ENCODE results near the gene PLSCR3. TPM values are rescaled to one million over a fixed set of nuclear protein-coding genes. Genes with fewer than 3 reads are reported as not detected.

The PLSCR3 gene
- total and polyA plus RNA-seq, 5 donors from 2014 or later: 113 to 174 (median 151) TPM

DNA sequence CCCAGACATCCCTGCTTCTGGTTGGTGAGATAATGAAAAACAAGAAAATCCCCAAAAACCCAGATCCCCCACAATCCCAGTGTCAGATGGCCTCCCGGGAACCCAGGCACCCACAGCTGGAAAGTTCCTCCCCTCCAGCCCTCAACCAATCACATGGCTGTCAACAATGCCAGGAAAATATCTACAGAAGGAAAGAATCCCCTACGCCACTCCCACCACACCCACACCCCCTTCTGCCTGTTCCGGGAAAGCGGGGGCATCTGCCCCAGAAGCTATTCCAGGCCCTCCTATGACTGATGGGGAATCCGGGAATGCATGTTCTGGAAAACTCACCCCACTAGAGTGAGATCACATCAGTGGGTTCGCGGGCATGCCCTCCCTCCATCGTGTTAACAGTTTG lies 37.6 kb downstream of the PLSCR3 start:
- Histone ChIP-seq H3K4me1 (ENCODE audit: control insufficient read depth, insufficient read depth, low read length, poor library complexity, severe bottlenecking) (peaks cover 15% of the 10 kb centered on the region), H3K27me3 (ENCODE audit: control insufficient read depth, insufficient read depth, low read length) (no peaks in the 10 kb centered on the region), H3K9me3 (ENCODE audit: control insufficient read depth in 2 of 2, low read length in 2 of 2) (no peaks in the 10 kb centered on the region), H3K27ac (ENCODE audit: insufficient read depth, low read length, poor library complexity, severe bottlenecking) (no peak overlapping the region), H3K36me3 (ENCODE audit: control insufficient read depth, insufficient read depth, low read length) (no peaks in the 10 kb centered on the region), H3K4me3 (ENCODE audit: low read depth, low read length) (no peak overlapping the region)
- Mint-ChIP-seq H3K36me3 (no peaks in the 10 kb centered on the region), H3K27ac (no peak overlapping the region), H3K27me3 (peaks cover 4% of the 10 kb centered on the region), H3K9me3 (no peaks in the 10 kb centered on the region), H3K4me3 (peak overlapping the region in 1 of 4 donors; percentile 50), H3K4me1 (peaks cover 0 to 29% (median 9%) of the 10 kb centered on the region in 4 donors)
- ATAC-seq (ENCODE audit: low read depth in 2 of 2) (no peak), DNase-seq (no peak)

DNA sequence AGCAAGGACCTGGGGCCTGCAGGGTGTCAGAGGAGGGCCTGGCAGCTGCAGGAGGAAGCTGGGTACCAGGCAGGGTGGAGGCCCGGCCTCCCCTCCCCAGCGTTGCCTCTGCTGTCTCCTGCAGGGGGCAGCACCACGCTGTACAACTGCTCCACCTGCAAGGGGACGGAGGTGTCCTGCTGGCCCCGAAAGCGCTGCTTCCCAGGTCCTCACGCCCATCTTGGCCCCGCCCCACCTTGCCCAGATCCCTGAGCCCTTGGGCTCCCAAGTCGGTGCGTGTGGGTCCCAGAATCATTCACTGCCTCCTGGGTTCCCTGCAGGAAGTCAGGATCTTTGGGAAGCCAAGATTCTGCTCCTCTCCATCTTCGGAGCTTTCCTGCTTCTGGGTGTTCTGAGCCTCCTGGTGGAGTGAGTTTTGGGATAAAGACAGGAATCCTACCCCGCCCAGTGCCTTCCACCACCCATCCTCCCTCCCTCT lies 38.2 kb downstream of the PLSCR3 start:
- ATAC-seq (ENCODE audit: low read depth in 2 of 2) (peak; percentile 74 to 79), DNase-seq (peak; percentile 69 to 90 (median 83))
- Mint-ChIP-seq H3K9me3 (no peaks in the 10 kb centered on the region), H3K36me3 (no peaks in the 10 kb centered on the region), H3K4me3 (peak overlapping the region in 1 of 4 donors; percentile 65), H3K27ac (no peak overlapping the region), H3K4me1 (peaks cover 0 to 32% (median 10%) of the 10 kb centered on the region in 4 donors), H3K27me3 (peaks cover 4% of the 10 kb centered on the region)
- no peak overlapping the region for H3K27ac ChIP-seq (ENCODE audit: insufficient read depth, low read length, poor library complexity, severe bottlenecking)
- H3K4me3 ChIP-seq (ENCODE audit: low read depth, low read length): no peak overlapping the region
- no peaks in the 10 kb centered on the region for H3K36me3 ChIP-seq (ENCODE audit: control insufficient read depth, insufficient read depth, low read length)
- no peaks in the 10 kb centered on the region for H3K27me3 ChIP-seq (ENCODE audit: control insufficient read depth, insufficient read depth, low read length)
- no peaks in the 10 kb centered on the region for H3K9me3 ChIP-seq (ENCODE audit: control insufficient read depth in 2 of 2, low read length in 2 of 2)
- peaks cover 21% of the 10 kb centered on the region for H3K4me1 ChIP-seq (ENCODE audit: control insufficient read depth, insufficient read depth, low read length, poor library complexity, severe bottlenecking)

DNA sequence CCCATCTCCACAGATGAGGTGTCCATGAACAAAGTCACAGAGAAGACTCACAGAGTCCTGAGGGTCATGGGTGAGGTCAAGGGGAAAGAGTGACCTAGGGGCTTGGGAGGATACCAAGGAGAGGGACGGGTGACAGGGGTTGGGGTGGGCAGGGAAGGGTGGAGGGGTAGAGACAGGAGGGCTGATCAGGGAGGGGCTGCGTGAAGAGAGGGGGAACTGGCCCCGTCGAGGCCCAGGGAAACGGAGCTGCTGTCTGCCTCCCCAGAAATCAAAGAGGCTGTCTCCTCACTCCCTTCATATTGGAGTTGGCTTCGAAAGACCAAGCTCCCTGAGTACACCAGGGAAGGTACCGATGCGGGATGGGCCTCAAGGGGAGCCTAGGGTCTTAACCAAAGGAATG lies 38.8 kb downstream of the PLSCR3 start:
- Histone ChIP-seq H3K4me1 (ENCODE audit: control insufficient read depth, insufficient read depth, low read length, poor library complexity, severe bottlenecking) (peaks cover 26% of the 10 kb centered on the region), H3K27ac (ENCODE audit: insufficient read depth, low read length, poor library complexity, severe bottlenecking) (no peak overlapping the region), H3K36me3 (ENCODE audit: control insufficient read depth, insufficient read depth, low read length) (no peaks in the 10 kb centered on the region), H3K4me3 (ENCODE audit: low read depth, low read length) (no peak overlapping the region), H3K9me3 (ENCODE audit: control insufficient read depth in 2 of 2, low read length in 2 of 2) (no peaks in the 10 kb centered on the region), H3K27me3 (ENCODE audit: control insufficient read depth, insufficient read depth, low read length) (no peaks in the 10 kb centered on the region)
- Mint-ChIP-seq H3K27ac (peak overlapping the region in 1 of 3 donors; percentile 85), H3K4me3 (no peak overlapping the region), H3K36me3 (no peaks in the 10 kb centered on the region), H3K27me3 (peaks cover 4% of the 10 kb centered on the region), H3K9me3 (no peaks in the 10 kb centered on the region), H3K4me1 (peaks cover 0 to 38% (median 11%) of the 10 kb centered on the region in 4 donors)
- ATAC-seq (ENCODE audit: low read depth in 2 of 2) (no peak), DNase-seq (no peak)

DNA sequence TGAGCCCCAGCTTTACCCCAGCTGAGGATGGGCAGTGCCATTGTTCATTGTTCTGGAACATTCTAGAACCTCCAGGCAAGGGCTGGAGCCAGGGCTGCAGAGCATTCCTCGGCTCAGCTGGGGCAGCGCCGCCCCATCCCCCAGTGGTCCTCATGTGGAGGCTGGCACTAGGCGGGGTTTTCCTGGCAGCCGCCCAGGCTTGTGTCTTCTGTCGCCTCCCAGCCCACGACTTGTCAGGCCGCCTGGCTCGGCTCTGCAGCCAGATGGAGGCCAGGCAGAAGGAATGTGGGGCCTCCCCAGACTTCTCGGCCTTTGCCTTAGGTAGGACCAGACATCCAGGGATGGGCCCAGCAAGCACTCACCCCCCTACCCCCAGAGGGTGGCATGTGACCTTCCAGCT lies 39.3 kb downstream of the PLSCR3 start, which contains the start of gene TMEM95:
Gene TMEM95, plus strand, starts transcription at position 104 of the 400 bp plus-strand sequence. Its CDS starts 49 bp downstream, at position 153.
- no peaks in the 10 kb centered on the region for H3K36me3 Mint-ChIP-seq
- H3K4me3 Mint-ChIP-seq: peak within 1 kb of the TSS in 3 of 4 donors; percentile 56 to 65 (median 64)
- peaks cover 0 to 41% (median 13%) of the 10 kb centered on the region in 4 donors for H3K4me1 Mint-ChIP-seq
- H3K36me3 ChIP-seq (ENCODE audit: control insufficient read depth, insufficient read depth, low read length): no peaks in the 10 kb centered on the region
- peaks cover 4% of the 10 kb centered on the region for H3K27me3 Mint-ChIP-seq
- no peak for ATAC-seq (ENCODE audit: low read depth in 2 of 2)
- H3K4me1 ChIP-seq (ENCODE audit: control insufficient read depth, insufficient read depth, low read length, poor library complexity, severe bottlenecking): peaks cover 31% of the 10 kb centered on the region
- no peak within 1 kb of the TSS for H3K4me3 ChIP-seq (ENCODE audit: low read depth, low read length)
- DNase-seq: no peak
- H3K9me3 Mint-ChIP-seq: no peaks in the 10 kb centered on the region
- H3K27me3 ChIP-seq (ENCODE audit: control insufficient read depth, insufficient read depth, low read length): no peaks in the 10 kb centered on the region
- H3K9me3 ChIP-seq (ENCODE audit: control insufficient read depth in 2 of 2, low read length in 2 of 2): no peaks in the 10 kb centered on the region
- peak within 1 kb of the TSS in 2 of 3 donors; percentile 80 to 85 for H3K27ac Mint-ChIP-seq
- no peak within 1 kb of the TSS for H3K27ac ChIP-seq (ENCODE audit: insufficient read depth, low read length, poor library complexity, severe bottlenecking)

DNA sequence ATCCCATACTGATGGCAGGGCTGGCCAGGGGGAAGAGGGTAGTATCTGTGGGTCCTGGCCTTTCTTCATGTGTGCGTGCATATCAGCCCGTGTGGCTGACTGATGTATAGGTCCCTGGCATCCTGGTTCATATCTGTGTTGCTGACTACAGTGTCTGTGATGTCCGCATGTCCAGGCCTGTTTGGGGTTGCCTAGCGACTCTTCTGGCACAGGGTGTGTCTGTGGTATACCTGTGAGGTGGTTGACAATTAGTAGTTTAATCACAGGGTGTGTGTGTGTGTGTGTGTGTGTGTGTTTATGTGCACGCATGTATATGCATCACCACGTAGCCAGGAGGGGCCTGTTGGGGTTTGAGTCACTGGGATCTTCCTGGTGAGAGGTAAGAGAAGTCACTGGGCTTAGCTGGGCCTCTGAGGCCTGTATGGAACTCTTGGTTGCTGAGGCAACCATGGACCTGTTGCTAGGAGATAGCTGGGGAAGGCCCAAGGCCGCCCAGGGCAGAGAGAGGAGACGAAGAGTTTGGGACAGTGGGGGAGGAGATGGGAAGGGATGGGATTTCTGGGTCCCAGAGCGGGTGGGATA lies 40.0 kb downstream of the PLSCR3 start:
- DNase-seq (no peak), ATAC-seq (ENCODE audit: low read depth in 2 of 2) (no peak)
- Histone ChIP-seq H3K9me3 (ENCODE audit: control insufficient read depth in 2 of 2, low read length in 2 of 2) (no peaks in the 10 kb centered on the region), H3K27me3 (ENCODE audit: control insufficient read depth, insufficient read depth, low read length) (no peaks in the 10 kb centered on the region), H3K36me3 (ENCODE audit: control insufficient read depth, insufficient read depth, low read length) (no peaks in the 10 kb centered on the region), H3K4me1 (ENCODE audit: control insufficient read depth, insufficient read depth, low read length, poor library complexity, severe bottlenecking) (peaks cover 35% of the 10 kb centered on the region), H3K27ac (ENCODE audit: insufficient read depth, low read length, poor library complexity, severe bottlenecking) (no peak overlapping the region), H3K4me3 (ENCODE audit: low read depth, low read length) (no peak overlapping the region)
- peak overlapping the region in 3 of 4 donors; percentile 21 to 56 (median 40) for H3K4me3 Mint-ChIP-seq
- peak overlapping the region in 1 of 3 donors; percentile 80 for H3K27ac Mint-ChIP-seq
- peaks cover 3% of the 10 kb centered on the region for H3K36me3 Mint-ChIP-seq
- no peaks in the 10 kb centered on the region for H3K9me3 Mint-ChIP-seq
- peaks cover 6 to 46% (median 18%) of the 10 kb centered on the region in 4 donors for H3K4me1 Mint-ChIP-seq
- peaks cover 4% of the 10 kb centered on the region for H3K27me3 Mint-ChIP-seq

DNA sequence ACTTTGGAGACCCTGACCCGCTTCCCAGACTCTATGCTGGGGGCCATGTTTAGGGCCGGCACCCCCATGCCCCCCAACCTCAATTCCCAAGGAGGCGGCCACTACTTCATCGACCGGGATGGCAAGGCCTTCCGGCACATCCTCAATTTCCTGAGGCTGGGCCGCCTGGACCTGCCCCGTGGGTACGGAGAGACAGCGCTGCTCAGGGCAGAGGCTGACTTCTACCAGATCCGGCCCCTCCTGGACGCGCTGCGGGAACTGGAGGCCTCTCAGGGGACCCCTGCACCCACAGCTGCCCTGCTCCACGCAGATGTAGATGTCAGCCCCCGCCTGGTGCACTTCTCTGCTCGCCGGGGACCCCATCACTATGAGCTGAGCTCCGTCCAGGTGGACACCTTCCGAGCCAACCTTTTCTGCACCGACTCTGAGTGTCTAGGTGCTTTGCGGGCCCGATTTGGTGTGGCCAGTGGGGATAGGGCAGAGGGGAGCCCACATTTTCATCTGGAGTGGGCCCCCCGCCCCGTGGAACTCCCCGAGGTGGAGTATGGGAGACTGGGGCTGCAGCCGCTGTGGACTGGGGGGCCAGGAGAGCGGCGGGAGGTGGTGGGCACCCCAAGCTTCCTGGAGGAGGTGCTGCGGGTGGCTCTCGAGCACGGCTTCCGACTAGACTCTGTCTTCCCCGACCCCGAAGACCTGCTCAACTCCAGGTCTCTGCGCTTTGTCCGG lies 41.3 kb downstream of the PLSCR3 start:
- Histone ChIP-seq H3K27ac (ENCODE audit: insufficient read depth, low read length, poor library complexity, severe bottlenecking) (no peak overlapping the region), H3K36me3 (ENCODE audit: control insufficient read depth, insufficient read depth, low read length) (peaks cover 5% of the 10 kb centered on the region), H3K27me3 (ENCODE audit: control insufficient read depth, insufficient read depth, low read length) (no peaks in the 10 kb centered on the region), H3K4me3 (ENCODE audit: low read depth, low read length) (no peak overlapping the region), H3K4me1 (ENCODE audit: control insufficient read depth, insufficient read depth, low read length, poor library complexity, severe bottlenecking) (peaks cover 35% of the 10 kb centered on the region), H3K9me3 (ENCODE audit: control insufficient read depth in 2 of 2, low read length in 2 of 2) (no peaks in the 10 kb centered on the region)
- Mint-ChIP-seq H3K27ac (peak overlapping the region; percentile 85 to 94 (median 93)), H3K4me1 (peaks cover 6 to 53% (median 18%) of the 10 kb centered on the region in 4 donors), H3K27me3 (peaks cover 4% of the 10 kb centered on the region), H3K36me3 (peaks cover 3% of the 10 kb centered on the region), H3K4me3 (peak overlapping the region; percentile 86 to 95 (median 88)), H3K9me3 (no peaks in the 10 kb centered on the region)
- DNase-seq: no peak
- no peak for ATAC-seq (ENCODE audit: low read depth in 2 of 2)

DNA sequence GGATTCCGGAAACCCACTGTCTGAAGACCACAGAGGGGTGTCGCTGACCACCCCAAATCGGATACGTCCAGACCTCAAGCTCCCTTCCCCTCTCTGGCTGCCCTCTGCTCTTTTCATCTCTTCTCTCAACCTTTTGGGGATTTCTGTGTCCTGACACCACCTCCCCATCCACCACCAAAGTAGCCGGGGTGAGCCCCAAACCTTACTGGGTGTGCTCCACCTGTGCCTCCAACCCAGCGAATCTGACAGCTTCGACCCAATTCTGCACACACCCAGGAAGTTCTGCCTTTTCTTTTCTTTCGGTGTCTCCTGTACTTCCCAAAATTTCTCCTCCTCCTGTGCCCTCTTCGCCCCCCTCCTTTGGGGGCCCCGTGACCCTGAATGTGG lies 41.8 kb downstream of the PLSCR3 start:
- H3K36me3 Mint-ChIP-seq: peaks cover 3% of the 10 kb centered on the region
- peak overlapping the region; percentile 55 for H3K4me3 ChIP-seq (ENCODE audit: low read depth, low read length)
- peaks cover 35% of the 10 kb centered on the region for H3K4me1 ChIP-seq (ENCODE audit: control insufficient read depth, insufficient read depth, low read length, poor library complexity, severe bottlenecking)
- H3K9me3 Mint-ChIP-seq: no peaks in the 10 kb centered on the region
- H3K27ac Mint-ChIP-seq: peak overlapping the region; percentile 85 to 94 (median 93)
- DNase-seq: no peak
- H3K27me3 ChIP-seq (ENCODE audit: control insufficient read depth, insufficient read depth, low read length): no peaks in the 10 kb centered on the region
- ATAC-seq (ENCODE audit: low read depth in 2 of 2): no peak
- peak overlapping the region; percentile 80 for H3K27ac ChIP-seq (ENCODE audit: insufficient read depth, low read length, poor library complexity, severe bottlenecking)
- H3K27me3 Mint-ChIP-seq: peaks cover 4% of the 10 kb centered on the region
- H3K4me3 Mint-ChIP-seq: peak overlapping the region; percentile 86 to 95 (median 88)
- peaks cover 11% of the 10 kb centered on the region for H3K36me3 ChIP-seq (ENCODE audit: control insufficient read depth, insufficient read depth, low read length)
- H3K9me3 ChIP-seq (ENCODE audit: control insufficient read depth in 2 of 2, low read length in 2 of 2): no peaks in the 10 kb centered on the region
- peaks cover 6 to 53% (median 18%) of the 10 kb centered on the region in 4 donors for H3K4me1 Mint-ChIP-seq
